IMR-90 (cell line): ENCODE results near the gene JPT2. TPM values are rescaled to one million over a fixed set of nuclear protein-coding genes. Genes with fewer than 3 reads are reported as not detected.

ENCODE experiments used
- ATAC-seq: fragments of 200-7000 bp; cut with Tn5 transposase; 2 replicates; pipeline ENCODE4 v1.9.1; 2020; ENCODE audit warnings: low read depth, mild to moderate bottlenecking, moderate library complexity
- BruUV-seq: library from RNA; stranded (reverse); fragments of 400-500 nt; replicated peaks from 2 replicates; lab custom pipeline; 2021; lab: Mats Ljungman, UMichigan
- CTCF ChIA-PET: fragments of 300-600 bp; formaldehyde crosslinking; extraction: SDS; loops from one replicate; lab custom pipeline; 2021; ENCODE audit warnings: antibody characterized with exemption; lab: Yijun Ruan, JAX
- POLR2A ChIA-PET: fragments of 300-600 bp; sonication (Branson Sonifier 250); formaldehyde crosslinking; loops from one replicate; lab custom pipeline; 2022; ENCODE audit warnings: antibody characterized with exemption; ENCODE audit not compliant: unreplicated experiment; lab: Charles Lee
- DNase-seq: peaks from one replicate; pipeline ENCODE4 v3.0.0; 2013
- H2AFZ ChIP-seq: replicated peaks from 2 replicates; pipeline ENCODE3; 2013; ENCODE audit warnings: low read length, mild to moderate bottlenecking; ENCODE audit not compliant: poor library complexity
- H2AK5ac ChIP-seq: 2 replicates; pipeline ENCODE4 v1.6.1; 2013; ENCODE audit warnings: low read depth, low read length, inconsistent platforms
- H2AK9ac ChIP-seq: replicated peaks from 2 replicates; pipeline ENCODE3; 2013; ENCODE audit warnings: mild to moderate bottlenecking, low read depth, low read length, moderate library complexity; ENCODE audit not compliant: poor library complexity
- H2BK120ac ChIP-seq: 2 replicates; pipeline ENCODE4 v1.6.1; 2013; ENCODE audit warnings: low read depth, low read length, inconsistent platforms
- H2BK15ac ChIP-seq: 3 replicates; pipeline ENCODE4 v1.6.1; 2013; ENCODE audit warnings: low read depth, low read length, inconsistent platforms
- H2BK20ac ChIP-seq: 2 replicates; pipeline ENCODE4 v1.6.1; 2013; ENCODE audit warnings: low read depth, mild to moderate bottlenecking, inconsistent platforms, low read length, moderate library complexity
- H2BK5ac ChIP-seq: 2 replicates; pipeline ENCODE4 v1.6.1; 2013; ENCODE audit warnings: mild to moderate bottlenecking, low read depth, low read length, inconsistent platforms; ENCODE audit not compliant: poor library complexity, severe bottlenecking
- H3K14ac ChIP-seq: replicated peaks from 2 replicates; pipeline ENCODE4 v1.6.1; 2013; ENCODE audit warnings: low read depth, low read length, inconsistent platforms
- H3K18ac ChIP-seq: 2 replicates; pipeline ENCODE4 v1.6.1; 2013; ENCODE audit warnings: low read depth, low read length, control low read depth
- H3K23ac ChIP-seq: 2 replicates; pipeline ENCODE4 v1.6.1; 2013; ENCODE audit warnings: low read depth, low read length, inconsistent platforms
- H3K27ac ChIP-seq: 2 replicates; pipeline ENCODE4 v1.5.1; 2013; ENCODE audit warnings: mild to moderate bottlenecking, control low read depth, low read length; ENCODE audit not compliant: insufficient read depth
- H3K27me3 ChIP-seq: 2 replicates; pipeline ENCODE4 v1.6.1; 2013; ENCODE audit warnings: low read length; ENCODE audit not compliant: control insufficient read depth, insufficient read depth
- H3K36me3 ChIP-seq: 2 replicates; pipeline ENCODE4 v1.6.1; 2013; ENCODE audit warnings: low read length, mixed read lengths; ENCODE audit not compliant: control insufficient read depth, insufficient read depth
- H3K4ac ChIP-seq: 2 replicates; pipeline ENCODE4 v1.6.1; 2013; ENCODE audit warnings: low read depth, low read length, inconsistent platforms
- H3K4me1 ChIP-seq: 2 replicates; pipeline ENCODE4 v1.6.1; 2013; ENCODE audit warnings: low read length, mixed read lengths; ENCODE audit not compliant: control insufficient read depth, insufficient read depth
- H3K4me2 ChIP-seq: 2 replicates; pipeline ENCODE4 v1.6.1; 2013; ENCODE audit warnings: low read depth, mild to moderate bottlenecking, control low read depth, low read length, moderate library complexity
- H3K4me3 ChIP-seq: 2 replicates; pipeline ENCODE4 v1.5.1; 2013; ENCODE audit warnings: low read depth, mild to moderate bottlenecking, control low read depth, low read length, moderate library complexity; ENCODE audit not compliant: insufficient read depth
- H3K56ac ChIP-seq: 2 replicates; pipeline ENCODE4 v1.6.1; 2013; ENCODE audit warnings: low read length, inconsistent platforms; ENCODE audit not compliant: insufficient read depth; ENCODE audit errors: extremely low read depth
- H3K79me1 ChIP-seq, 2 experiments: 2 replicates each; pipeline ENCODE4 v1.6.1; 2013; ENCODE audit warnings: low read length in 2 of 2, inconsistent platforms in 1 of 2, low read depth in 1 of 2
- H3K9ac ChIP-seq: 2 replicates; pipeline ENCODE4 v1.6.1; 2013; ENCODE audit warnings: low read depth, low read length, control low read depth
- H3K9me1 ChIP-seq: 2 replicates; pipeline ENCODE4 v1.6.1; 2013; ENCODE audit warnings: low read length, inconsistent platforms; ENCODE audit not compliant: insufficient read depth
- H3K9me3 ChIP-seq: 2 replicates; pipeline ENCODE4 v1.6.1; 2013; ENCODE audit warnings: low read length; ENCODE audit not compliant: control insufficient read depth, insufficient read depth
- H4K20me1 ChIP-seq: 2 replicates; pipeline ENCODE4 v1.6.1; 2013; ENCODE audit warnings: low read length, inconsistent platforms; ENCODE audit not compliant: insufficient read depth
- H4K5ac ChIP-seq: 2 replicates; pipeline ENCODE4 v1.6.1; 2013; ENCODE audit warnings: mild to moderate bottlenecking, low read depth, low read length, control low read depth
- H4K8ac ChIP-seq, 2 experiments: 2 replicates each; pipeline ENCODE4 v1.6.1; 2013; ENCODE audit warnings: low read depth in 2 of 2, low read length in 2 of 2, control low read depth in 1 of 2, inconsistent platforms in 1 of 2
- H4K91ac ChIP-seq: 2 replicates; pipeline ENCODE4 v1.6.1; 2013; ENCODE audit warnings: low read depth, low read length, inconsistent platforms; ENCODE audit not compliant: insufficient read depth
- BHLHE40 ChIP-seq: fragments of 150-350 bp; IDR thresholded peaks from 2 replicates; pipeline ENCODE4 v1.6.1; 2016; ENCODE audit warnings: mild to moderate bottlenecking, low read depth, low read length
- CHD1 ChIP-seq: IDR thresholded peaks from 2 replicates; pipeline ENCODE4 v1.6.1; 2012; ENCODE audit warnings: low read depth, low read length, improper control_type of control experiment
- FOS ChIP-seq: fragments of 150-350 bp; IDR thresholded peaks from 2 replicates; pipeline ENCODE4 v1.6.1; 2016; ENCODE audit warnings: low read depth, low read length
- MAZ ChIP-seq: IDR thresholded peaks from 2 replicates; pipeline ENCODE4 v1.6.1; 2012; ENCODE audit warnings: low read depth, mild to moderate bottlenecking, low read length, improper control_type of control experiment, moderate library complexity, borderline replicate concordance
- MXI1 ChIP-seq: IDR thresholded peaks from 2 replicates; pipeline ENCODE4 v1.6.1; 2012; ENCODE audit warnings: low read depth, mild to moderate bottlenecking, low read length, moderate library complexity, borderline replicate concordance
- RAD21 ChIP-seq: IDR thresholded peaks from 2 replicates; pipeline ENCODE4 v1.6.1; 2012; ENCODE audit warnings: low read length, improper control_type of control experiment
- WGBS, 2 experiments: methylation state at CpG; one replicate each; pipeline versions ENCODE4 v1.1.5 to v1.1.7; 2013; ENCODE audit warnings: missing lambda C conversion rate in 2 of 2; ENCODE audit not compliant: insufficient read length in 1 of 2; ENCODE audit errors: extremely low coverage in 2 of 2; 5-methylcytosine and 5-hydroxymethylcytosine counted together
- dilution Hi-C: fragments of 300-500 bp; cut with HindIII; formaldehyde crosslinking; loops from one replicate; pipeline ENCODE4 v1.14.3; 2018; ENCODE audit warnings: low sequenced_read_pairs; ENCODE audit not compliant: unreplicated experiment
- in situ Hi-C: fragments of 300-500 bp; cut with MboI; formaldehyde crosslinking; loops from 3 replicates; pipeline ENCODE4 v1.14.3; 2019; ENCODE audit warnings: low sequenced_read_pairs, inconsistent platforms, mixed read lengths
- intact Hi-C: fragments of 100-400 bp; cut with micrococcal nuclease; formaldehyde crosslinking; loops from 2 replicates; pipeline ENCODE4 v1.10.0; 2022
- polyA plus RNA-seq, 3 experiments: library from polyadenylated mRNA; depleted of rRNA; stranded (reverse); fragments of >200 nt; gene quantifications; 2 replicates each; pipeline ENCODE4 v1.2.3, GENCODE V29; 2012; ENCODE audit warnings: low replicate concordance in 1 of 3
- total RNA-seq: library from RNA; depleted of rRNA; stranded (reverse); fragments of >200 nt; gene quantifications from 2 replicates; pipeline ENCODE4 v1.2.3, GENCODE V29; 2012
- TF ChIP-seq, protein P1 (sequence below): fragments of 150-350 bp; IDR thresholded peaks from 2 replicates; pipeline ENCODE4 v1.6.1; 2016; ENCODE audit warnings: low read depth, mild to moderate bottlenecking, low read length, moderate library complexity, borderline replicate concordance

JPT2 gene
- total and polyA plus RNA-seq, 2 of the 4 experiments (the other 2 are of a cell fraction): 40.0 to 41.5 TPM

DNA sequence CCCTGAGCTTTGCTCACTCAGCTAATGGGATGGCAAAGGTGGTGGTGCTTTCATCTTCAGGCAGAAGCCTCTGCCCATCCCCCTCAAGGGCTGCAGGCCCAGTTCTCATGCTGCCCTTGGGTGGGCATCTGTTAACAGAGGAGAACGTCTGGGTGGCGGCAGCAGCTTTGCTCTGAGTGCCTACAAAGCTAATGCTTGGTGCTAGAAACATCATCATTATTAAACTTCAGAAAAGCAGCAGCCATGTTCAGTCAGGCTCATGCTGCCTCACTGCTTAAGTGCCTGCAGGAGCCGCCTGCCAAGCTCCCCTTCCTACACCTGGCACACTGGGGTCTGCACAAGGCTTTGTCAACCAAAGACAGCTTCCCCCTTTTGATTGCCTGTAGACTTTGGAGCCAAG is 22.2 kb downstream of the JPT2 start:
- intact Hi-C loops (no loop called here), dilution Hi-C loops (no loop called here), in situ Hi-C loops (no loop called here)
- no peaks in the 10 kb centered on the region for H3K27me3 ChIP-seq
- H2AFZ ChIP-seq: no peak overlapping the region
- H3K36me3 ChIP-seq: peaks cover 24% of the 10 kb centered on the region
- no peak overlapping the region for H4K91ac ChIP-seq
- no peak overlapping the region for H3K27ac ChIP-seq
- WGBS, 2 experiments: 89% methylated on average over 2 of the region's 3 CpGs; no CpG with 5 or more reads in 1 of the 2 experiments
- ATAC-seq: no peak
- peaks cover 5% of the 10 kb centered on the region; the same call in 1 of the 2 replicates for H3K9me1 ChIP-seq
- no peak overlapping the region for H2BK5ac ChIP-seq
- no peak overlapping the region for H3K23ac ChIP-seq
- no peak overlapping the region for H3K56ac ChIP-seq
- no peak for DNase-seq
- no peak overlapping the region for H3K14ac ChIP-seq
- H2BK15ac ChIP-seq: no peak overlapping the region
- H3K4me2 ChIP-seq: no peak overlapping the region
- no peak overlapping the region for H4K8ac ChIP-seq
- no peak overlapping the region for H4K5ac ChIP-seq
- H2AK5ac ChIP-seq: no peak overlapping the region
- TF ChIP-seq CHD1 (no peak), FOS (no peak), RAD21 (no peak), BHLHE40 (no peak), MAZ (no peak), MXI1 (no peak)
- TF ChIP-seq, protein P1, sequence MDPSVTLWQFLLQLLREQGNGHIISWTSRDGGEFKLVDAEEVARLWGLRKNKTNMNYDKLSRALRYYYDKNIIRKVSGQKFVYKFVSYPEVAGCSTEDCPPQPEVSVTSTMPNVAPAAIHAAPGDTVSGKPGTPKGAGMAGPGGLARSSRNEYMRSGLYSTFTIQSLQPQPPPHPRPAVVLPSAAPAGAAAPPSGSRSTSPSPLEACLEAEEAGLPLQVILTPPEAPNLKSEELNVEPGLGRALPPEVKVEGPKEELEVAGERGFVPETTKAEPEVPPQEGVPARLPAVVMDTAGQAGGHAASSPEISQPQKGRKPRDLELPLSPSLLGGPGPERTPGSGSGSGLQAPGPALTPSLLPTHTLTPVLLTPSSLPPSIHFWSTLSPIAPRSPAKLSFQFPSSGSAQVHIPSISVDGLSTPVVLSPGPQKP: no peak
- H3K18ac ChIP-seq: no peak overlapping the region
- H3K9ac ChIP-seq: no peak overlapping the region
- 0 out of 2 replicates have a peak, but pooled peaks cover 1% of the 10 kb centered on the region for H3K9me3 ChIP-seq
- H2AK9ac ChIP-seq: no peak overlapping the region
- POLR2A ChIA-PET: no interaction called here
- H3K4ac ChIP-seq: no peak overlapping the region
- H3K4me3 ChIP-seq: no peak overlapping the region
- H3K79me1 ChIP-seq: peaks cover 15 to 38% of the 10 kb centered on the region in 2 experiments
- CTCF ChIA-PET: no interaction called here
- no peak overlapping the region for H2BK120ac ChIP-seq
- no peak overlapping the region for H2BK20ac ChIP-seq
- no peaks in the 10 kb centered on the region for H4K20me1 ChIP-seq
- no TSS peak for BruUV-seq
- no peaks in the 10 kb centered on the region for H3K4me1 ChIP-seq
